Activated naive CD8-positive, alpha-beta T cell (primary cell): ENCODE measurements around the gene MEGF6.

ENCODE experiments used
- H3K27ac Mint-ChIP-seq: one replicate; pipeline ENCODE4 v1.8.0; 2021; ENCODE audit warnings: mixed read lengths
- H3K27me3 Mint-ChIP-seq: one replicate; pipeline ENCODE4 v1.8.0; 2021; ENCODE audit warnings: mixed read lengths
- H3K36me3 Mint-ChIP-seq: one replicate; pipeline ENCODE4 v1.8.0; 2021; ENCODE audit warnings: mixed read lengths
- H3K4me1 Mint-ChIP-seq: one replicate; pipeline ENCODE4 v1.8.0; 2021; ENCODE audit warnings: low read depth, mixed read lengths
- H3K4me3 Mint-ChIP-seq: one replicate; pipeline ENCODE4 v1.8.0; 2021; ENCODE audit warnings: mild to moderate bottlenecking, mixed read lengths
- H3K9me3 Mint-ChIP-seq: one replicate; pipeline ENCODE4 v1.8.0; 2021; ENCODE audit warnings: low read depth, mixed read lengths

Gene MEGF6

DNA sequence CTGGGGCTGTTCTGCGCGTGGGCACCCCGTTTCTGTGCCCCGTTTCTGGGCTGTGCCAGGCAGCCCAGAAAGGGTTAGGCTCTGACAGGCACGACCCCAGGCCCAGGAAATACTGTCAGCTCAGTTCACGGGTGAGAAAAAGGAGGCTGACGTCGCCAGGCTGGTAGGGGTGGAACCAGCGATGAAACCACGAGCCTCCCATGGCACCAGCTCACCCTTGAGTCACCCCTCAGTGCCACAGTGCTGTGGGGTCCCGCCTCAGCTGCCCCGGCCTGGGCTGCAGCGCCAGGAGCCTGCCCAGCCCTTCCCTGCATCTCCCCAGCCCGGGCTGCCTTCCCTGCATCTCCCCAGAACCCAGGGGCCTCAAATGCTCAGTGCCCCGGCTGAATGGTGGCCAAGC is 11.5 kb downstream of the MEGF6 start:
- Mint-ChIP-seq H3K4me1 (peaks cover 15% of the 10 kb centered on the region), H3K9me3 (no peaks in the 10 kb centered on the region), H3K27ac (no peak overlapping the region), H3K36me3 (no peaks in the 10 kb centered on the region), H3K27me3 (no peaks in the 10 kb centered on the region), H3K4me3 (no peak overlapping the region)

DNA sequence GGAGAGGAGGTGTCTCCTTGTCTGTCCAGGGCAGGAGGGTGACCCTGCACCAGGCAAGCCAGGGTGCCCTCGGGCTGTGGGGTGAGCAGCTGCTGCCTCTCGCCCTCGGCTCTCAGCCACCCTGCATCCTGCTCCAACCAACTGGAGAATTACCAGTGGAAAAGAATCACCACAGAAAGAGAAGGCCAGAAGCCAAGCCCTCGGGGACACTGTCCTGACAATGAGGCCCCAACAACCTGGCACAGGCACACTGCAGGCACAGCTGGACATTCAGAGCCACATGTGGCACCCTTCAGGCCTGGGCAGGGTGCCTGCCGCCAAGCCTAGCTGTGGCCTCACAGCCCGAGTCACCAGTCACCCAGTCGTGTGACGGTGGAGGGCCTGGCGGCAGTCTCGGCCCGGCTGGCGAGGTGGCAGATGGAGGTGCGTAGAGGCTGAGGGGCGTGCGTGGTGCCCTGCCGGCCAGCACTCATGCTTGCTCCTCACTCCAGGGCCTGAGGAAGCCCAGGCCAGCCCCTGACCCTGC is 12.0 kb downstream of the MEGF6 start:
- no peak overlapping the region for H3K4me3 Mint-ChIP-seq
- no peak overlapping the region for H3K27ac Mint-ChIP-seq
- peaks cover 15% of the 10 kb centered on the region for H3K4me1 Mint-ChIP-seq
- H3K36me3 Mint-ChIP-seq: no peaks in the 10 kb centered on the region
- H3K9me3 Mint-ChIP-seq: no peaks in the 10 kb centered on the region
- no peaks in the 10 kb centered on the region for H3K27me3 Mint-ChIP-seq

DNA sequence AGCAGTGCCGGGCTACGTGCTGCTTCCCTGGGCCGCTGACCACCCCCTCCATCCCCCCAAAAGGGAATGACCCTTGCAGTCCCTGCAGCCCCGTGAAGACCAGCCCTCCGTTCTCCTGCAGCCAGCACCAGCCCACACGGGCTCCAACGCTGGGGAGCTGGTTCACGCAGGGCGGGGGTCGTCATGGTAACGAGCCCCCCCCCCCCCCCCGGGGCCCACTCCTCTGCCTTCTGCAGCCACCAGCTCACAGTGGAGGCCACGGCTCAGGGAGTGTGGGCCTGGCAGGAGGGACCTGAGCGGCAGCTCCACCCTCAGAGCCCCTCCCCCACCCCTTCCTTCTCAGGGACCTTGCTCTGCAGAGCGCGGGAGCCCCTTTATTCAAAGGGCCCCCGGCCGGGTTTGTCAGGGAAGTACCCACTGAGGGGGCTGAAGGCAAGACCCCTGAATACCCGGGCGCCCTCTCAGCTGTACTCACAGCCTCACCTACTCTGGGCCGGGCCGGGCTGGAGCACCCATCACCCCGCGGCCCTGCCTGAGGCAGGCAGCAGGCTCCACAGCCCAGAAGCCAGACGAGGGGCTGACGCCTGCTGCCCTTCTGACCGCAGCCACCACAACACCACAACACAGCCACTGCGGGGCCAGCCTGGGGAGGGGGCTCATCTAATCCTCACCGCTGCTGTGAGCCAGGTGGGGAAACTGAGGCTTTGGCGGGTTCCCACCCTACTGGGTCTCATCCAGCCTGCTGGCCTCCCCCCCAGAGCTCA is 12.6 kb downstream of the MEGF6 start:
- Mint-ChIP-seq H3K27ac (no peak overlapping the region), H3K4me1 (peaks cover 16% of the 10 kb centered on the region), H3K4me3 (no peak overlapping the region), H3K36me3 (no peaks in the 10 kb centered on the region), H3K9me3 (no peaks in the 10 kb centered on the region), H3K27me3 (no peaks in the 10 kb centered on the region)

DNA sequence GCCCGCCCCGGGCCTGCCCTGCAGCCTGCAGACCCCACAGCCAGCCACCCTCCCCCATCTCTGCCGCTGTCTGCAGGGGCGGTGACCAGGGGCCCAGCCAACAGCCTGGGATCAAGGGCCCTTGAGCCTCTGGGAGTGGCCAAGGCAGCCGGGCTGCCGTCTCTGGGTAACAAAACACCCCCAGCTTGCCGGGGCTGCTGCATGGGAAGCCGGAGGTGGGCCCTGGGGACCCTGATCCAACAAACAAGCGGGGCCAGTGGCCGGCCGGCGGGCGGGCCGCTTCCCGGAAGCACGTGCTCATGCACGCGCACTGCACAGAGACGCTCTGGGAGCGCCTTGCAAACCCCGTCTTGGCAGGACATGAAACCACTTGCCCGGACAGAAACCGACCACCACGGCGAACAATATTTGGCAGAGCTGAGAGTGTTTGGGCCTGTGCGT is 13.2 kb downstream of the MEGF6 start:
- no peaks in the 10 kb centered on the region for H3K9me3 Mint-ChIP-seq
- H3K4me3 Mint-ChIP-seq: peak overlapping the region; percentile 82
- no peaks in the 10 kb centered on the region for H3K27me3 Mint-ChIP-seq
- no peak overlapping the region for H3K27ac Mint-ChIP-seq
- H3K36me3 Mint-ChIP-seq: no peaks in the 10 kb centered on the region
- peaks cover 16% of the 10 kb centered on the region for H3K4me1 Mint-ChIP-seq

DNA sequence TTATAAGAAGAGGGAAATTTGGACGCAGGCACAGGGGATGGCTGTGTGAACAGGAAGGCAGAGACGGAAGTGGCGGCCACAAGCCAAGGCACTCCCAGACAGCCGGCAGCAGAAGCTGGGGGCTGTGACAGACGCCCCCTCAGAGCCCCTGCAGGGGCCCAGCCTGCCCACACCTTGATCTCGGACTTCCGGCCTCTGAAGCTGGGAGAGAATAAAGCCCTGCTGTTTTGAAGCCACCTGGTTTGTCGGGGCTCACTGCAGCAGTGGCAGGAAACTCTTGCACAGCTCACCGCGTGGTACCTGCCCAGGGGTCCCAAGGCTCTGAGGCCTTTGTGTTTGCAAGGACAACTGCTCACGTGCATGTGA is 13.7 kb downstream of the MEGF6 start:
- peak overlapping the region; percentile 82 for H3K4me3 Mint-ChIP-seq
- no peaks in the 10 kb centered on the region for H3K9me3 Mint-ChIP-seq
- no peaks in the 10 kb centered on the region for H3K27me3 Mint-ChIP-seq
- no peaks in the 10 kb centered on the region for H3K36me3 Mint-ChIP-seq
- peaks cover 16% of the 10 kb centered on the region for H3K4me1 Mint-ChIP-seq
- peak overlapping the region; percentile 90 for H3K27ac Mint-ChIP-seq

DNA sequence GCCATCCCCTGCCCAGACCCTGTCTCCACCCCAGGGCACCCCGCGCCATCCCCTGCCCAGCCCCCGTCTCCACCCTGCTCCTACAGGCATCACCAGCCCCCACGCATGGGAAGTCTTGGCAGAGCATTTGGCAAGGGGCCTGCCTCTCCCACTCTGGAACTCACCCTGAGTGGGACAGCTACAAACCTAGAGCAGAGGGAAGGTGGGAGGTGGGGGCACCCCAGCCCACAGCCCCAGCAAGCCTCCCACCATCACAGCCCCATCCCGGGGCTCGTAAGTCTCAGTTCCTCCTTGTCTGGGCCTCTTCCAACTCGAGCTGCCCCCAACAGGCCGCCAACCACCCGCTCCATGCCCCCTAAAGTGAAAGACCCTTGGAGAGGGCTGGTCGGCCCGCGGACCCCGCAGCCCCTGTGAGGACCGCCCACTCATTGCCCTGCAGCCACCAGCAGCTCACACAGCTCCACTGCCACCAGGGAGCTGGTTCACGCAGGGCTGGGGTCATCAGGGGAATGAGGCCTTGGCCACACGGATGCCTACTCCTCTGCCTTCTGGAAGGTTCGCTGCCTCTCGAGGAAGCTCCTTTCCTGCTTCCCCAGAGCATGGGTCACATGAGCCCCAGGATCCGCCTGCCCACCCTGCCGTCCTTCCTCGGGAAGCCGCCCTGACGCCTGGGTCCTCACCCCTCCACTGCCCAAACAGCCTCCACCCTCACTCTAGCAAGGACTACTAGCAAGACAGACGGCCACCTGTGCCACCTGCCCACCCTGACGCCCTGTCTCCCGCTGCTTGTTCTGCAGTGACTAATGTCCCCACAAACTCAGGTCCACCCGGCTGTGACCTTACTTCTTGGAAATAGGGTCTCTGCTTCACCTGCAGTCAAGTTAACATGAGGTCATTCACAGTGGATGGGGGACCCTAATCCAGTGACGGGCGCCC is 14.4 kb downstream of the MEGF6 start:
- no peaks in the 10 kb centered on the region for H3K9me3 Mint-ChIP-seq
- no peaks in the 10 kb centered on the region for H3K27me3 Mint-ChIP-seq
- peak overlapping the region; percentile 90 for H3K27ac Mint-ChIP-seq
- H3K4me3 Mint-ChIP-seq: peak overlapping the region; percentile 82
- peaks cover 16% of the 10 kb centered on the region for H3K4me1 Mint-ChIP-seq
- H3K36me3 Mint-ChIP-seq: no peaks in the 10 kb centered on the region

DNA sequence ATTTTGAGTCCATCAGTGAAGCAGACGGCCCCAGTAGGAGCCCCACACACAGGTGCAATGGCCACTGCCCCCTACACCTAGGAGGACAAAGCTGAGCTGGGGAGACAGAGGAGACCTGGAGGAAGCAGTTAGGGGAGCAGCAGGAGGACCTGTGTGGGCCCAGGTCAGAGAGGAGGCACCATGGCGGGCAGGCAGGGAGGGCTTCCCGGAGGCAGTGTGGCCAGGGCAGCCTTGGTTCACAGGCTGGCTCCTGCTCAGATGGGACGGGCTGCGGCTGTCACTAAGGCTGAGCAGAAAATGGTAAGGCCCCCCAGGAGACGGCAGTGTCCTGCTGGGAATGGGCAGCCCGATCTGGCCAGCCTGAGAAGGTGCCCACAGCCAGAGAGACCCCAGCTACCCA is 15.4 kb downstream of the MEGF6 start:
- Mint-ChIP-seq H3K27ac (peak overlapping the region; percentile 46), H3K27me3 (no peaks in the 10 kb centered on the region), H3K9me3 (no peaks in the 10 kb centered on the region), H3K4me3 (no peak overlapping the region), H3K36me3 (no peaks in the 10 kb centered on the region), H3K4me1 (peaks cover 16% of the 10 kb centered on the region)

DNA sequence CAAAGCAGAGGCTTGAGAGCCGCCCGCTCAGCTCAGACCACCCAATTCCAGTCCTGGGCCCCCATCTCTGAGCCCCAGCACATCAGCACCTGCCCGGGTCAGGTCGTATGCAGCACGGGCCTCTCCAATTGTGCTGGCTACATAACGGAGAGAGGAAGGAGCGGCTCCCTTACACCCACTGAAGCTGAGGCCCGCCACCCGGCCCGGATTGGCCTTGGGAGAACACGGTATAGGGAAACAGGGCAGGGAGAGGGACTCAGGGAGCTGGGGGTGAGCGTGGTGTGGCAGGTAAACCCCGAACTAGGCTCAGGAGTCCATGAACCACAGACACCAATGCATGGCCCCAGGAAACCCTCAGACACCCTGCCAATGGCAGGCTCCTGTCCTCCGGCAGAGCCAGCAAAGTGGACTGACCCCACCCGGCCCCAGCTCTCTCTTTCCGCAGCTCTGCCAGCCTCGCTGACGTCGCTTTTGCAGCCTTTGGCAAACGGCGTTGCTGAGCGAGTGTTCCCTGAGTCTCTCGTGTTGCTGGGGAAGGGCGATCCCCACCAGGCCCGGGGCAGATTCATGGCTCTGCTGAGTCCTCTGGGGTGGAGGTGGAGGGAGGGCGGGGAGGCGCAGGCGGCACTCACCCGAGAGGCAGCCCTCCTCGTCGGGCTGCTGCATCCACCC is 16.5 kb downstream of the MEGF6 start:
- no peaks in the 10 kb centered on the region for H3K36me3 Mint-ChIP-seq
- no peak overlapping the region for H3K4me3 Mint-ChIP-seq
- H3K9me3 Mint-ChIP-seq: no peaks in the 10 kb centered on the region
- H3K4me1 Mint-ChIP-seq: peaks cover 16% of the 10 kb centered on the region
- no peaks in the 10 kb centered on the region for H3K27me3 Mint-ChIP-seq
- H3K27ac Mint-ChIP-seq: no peak overlapping the region

DNA sequence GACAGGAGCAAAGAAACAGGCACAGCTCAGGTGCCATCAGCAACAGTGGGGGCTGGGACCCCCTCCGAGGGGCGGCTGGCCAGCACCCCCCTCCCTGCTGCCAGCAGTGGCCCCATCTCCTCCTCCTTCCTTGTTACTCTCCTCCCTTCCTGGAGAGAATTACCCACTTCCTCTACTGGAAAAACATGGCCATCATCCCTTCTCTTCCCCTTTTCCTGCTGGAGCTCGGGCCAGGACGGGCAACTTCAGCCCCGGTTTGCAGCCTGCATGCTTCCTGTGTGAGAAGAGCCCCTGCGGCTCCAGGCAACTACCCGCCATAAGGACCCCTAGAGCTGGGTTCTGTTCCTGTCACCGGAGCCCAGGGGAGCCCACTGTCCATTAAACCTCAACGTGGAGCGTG is 17.6 kb downstream of the MEGF6 start:
- H3K4me1 Mint-ChIP-seq: peaks cover 14% of the 10 kb centered on the region
- no peaks in the 10 kb centered on the region for H3K36me3 Mint-ChIP-seq
- H3K9me3 Mint-ChIP-seq: no peaks in the 10 kb centered on the region
- H3K4me3 Mint-ChIP-seq: no peak overlapping the region
- no peaks in the 10 kb centered on the region for H3K27me3 Mint-ChIP-seq
- H3K27ac Mint-ChIP-seq: no peak overlapping the region

DNA sequence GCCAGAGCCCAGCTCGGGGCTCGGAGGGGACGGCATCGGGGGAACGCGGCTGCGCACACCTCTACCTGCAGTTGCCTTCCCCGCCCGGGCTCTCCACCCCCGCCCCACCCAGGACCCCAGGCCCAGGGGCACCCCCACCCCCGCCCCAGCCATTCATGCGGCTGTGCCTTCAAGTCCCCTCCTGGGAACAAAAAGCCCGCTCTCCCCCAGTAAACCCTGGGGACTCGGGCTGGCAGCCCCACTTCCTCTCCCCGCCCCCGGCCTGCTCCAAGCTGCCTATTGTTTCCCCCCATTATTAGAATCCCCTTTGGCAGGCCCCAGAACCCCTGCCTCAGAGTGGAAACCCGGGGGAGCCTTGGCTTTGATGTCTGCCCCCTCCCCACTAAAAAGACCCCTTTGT is 18.0 kb downstream of the MEGF6 start:
- Mint-ChIP-seq H3K27ac (no peak overlapping the region), H3K4me1 (peaks cover 13% of the 10 kb centered on the region), H3K9me3 (no peaks in the 10 kb centered on the region), H3K36me3 (no peaks in the 10 kb centered on the region), H3K27me3 (no peaks in the 10 kb centered on the region), H3K4me3 (no peak overlapping the region)

DNA sequence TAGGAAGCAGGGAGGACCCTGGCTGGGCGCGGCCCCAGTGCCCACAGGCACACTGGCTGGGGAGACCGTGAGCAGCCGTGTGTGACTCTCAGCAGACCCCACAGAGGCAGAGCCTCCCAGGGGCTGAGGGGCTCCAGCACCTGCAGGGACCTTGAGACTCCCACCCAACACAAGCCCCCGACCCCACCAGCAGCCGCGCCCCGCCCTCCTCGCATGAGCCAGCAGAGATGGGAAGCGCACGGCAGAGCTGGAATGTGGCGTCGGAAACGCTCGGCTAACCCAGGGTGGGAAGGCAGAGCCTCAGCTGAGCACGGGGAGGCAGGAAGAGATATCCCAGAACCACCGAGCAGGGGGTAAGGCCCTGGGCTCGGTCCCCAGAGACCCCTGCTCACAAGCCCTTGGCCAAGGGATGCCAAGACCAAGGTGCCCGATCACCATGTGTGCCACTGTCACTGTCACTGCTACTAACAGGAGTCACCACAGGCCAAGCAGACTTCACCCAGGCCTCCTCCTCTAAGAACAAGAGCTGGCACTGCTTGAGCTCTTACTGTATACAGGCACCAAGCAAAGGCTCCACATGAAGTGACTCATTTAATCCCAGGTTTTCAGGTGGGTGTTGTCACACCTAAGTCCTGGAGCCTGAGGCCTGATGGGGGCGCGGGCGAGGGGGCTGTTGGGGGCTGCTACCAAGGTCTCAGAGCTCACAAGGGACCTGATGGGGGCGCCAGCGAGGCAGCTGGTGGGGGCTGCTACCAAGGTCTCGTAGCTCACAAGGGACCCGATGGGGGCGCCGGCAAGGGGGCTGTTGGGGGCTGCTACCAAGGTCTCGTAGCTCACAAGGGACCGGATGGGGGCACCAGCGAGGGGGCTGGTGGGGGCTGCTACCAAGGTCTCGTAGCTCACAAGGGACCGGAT is 20.1 kb downstream of the MEGF6 start:
- Mint-ChIP-seq H3K4me3 (no peak overlapping the region), H3K4me1 (peaks cover 2% of the 10 kb centered on the region), H3K27ac (no peak overlapping the region), H3K9me3 (no peaks in the 10 kb centered on the region), H3K27me3 (no peaks in the 10 kb centered on the region), H3K36me3 (no peaks in the 10 kb centered on the region)

DNA sequence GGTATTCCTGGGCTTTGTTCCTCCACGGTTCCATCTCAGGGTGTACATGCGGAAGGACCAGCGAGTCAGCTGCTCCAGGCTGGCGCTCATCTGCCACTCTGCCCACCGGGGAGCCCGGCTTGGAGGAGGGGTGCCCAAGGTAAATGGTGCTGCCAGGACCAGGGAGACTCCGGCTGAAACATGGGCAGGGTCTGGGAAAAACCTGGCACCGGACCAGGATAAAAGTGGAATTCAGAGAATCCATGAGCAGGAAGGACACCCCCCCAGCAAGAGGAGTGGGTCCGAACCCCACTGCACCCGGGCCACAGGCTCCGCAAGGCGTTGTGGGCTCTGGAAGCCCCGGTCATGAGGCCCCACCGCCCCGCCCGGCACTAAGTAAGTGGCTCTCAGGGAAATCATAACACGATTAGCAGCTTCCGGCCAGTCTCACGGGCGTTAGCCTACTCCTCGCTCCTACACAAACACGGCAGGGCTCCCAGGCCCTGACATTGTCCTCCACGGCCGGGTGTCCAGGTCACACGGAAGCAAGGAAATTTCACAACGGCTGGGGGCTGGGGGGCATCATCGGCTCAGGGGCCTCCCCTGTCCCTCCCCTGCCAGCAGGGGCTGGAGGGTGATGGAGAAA is 21.1 kb downstream of the MEGF6 start:
- Mint-ChIP-seq H3K27ac (no peak overlapping the region), H3K9me3 (no peaks in the 10 kb centered on the region), H3K4me3 (no peak overlapping the region), H3K36me3 (no peaks in the 10 kb centered on the region), H3K27me3 (no peaks in the 10 kb centered on the region), H3K4me1 (peaks cover 2% of the 10 kb centered on the region)

DNA sequence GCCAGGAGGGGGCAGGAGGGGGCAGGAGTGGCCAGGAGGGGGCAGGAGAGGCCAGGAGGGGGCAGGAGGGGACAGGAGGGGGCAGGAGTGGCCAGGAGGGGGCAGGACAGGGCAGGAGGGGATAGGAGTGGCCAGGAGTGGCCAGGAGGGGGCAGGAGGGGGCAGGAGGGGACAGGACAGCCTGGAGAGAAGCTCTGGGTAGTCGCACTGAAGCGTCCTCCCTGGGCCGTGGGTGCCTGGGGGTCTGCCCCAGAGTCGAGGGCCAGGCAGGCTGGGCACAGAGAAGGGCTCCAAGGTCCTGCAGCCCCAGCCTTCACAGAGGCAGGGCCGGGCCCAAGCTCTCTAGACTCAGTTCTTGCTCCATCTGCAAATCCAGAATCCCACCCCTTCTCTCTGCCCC is 22.9 kb downstream of the MEGF6 start:
- no peak overlapping the region for H3K4me3 Mint-ChIP-seq
- H3K4me1 Mint-ChIP-seq: no peaks in the 10 kb centered on the region
- no peaks in the 10 kb centered on the region for H3K9me3 Mint-ChIP-seq
- H3K27ac Mint-ChIP-seq: no peak overlapping the region
- no peaks in the 10 kb centered on the region for H3K27me3 Mint-ChIP-seq
- H3K36me3 Mint-ChIP-seq: no peaks in the 10 kb centered on the region
